A172 (cell line): ENCODE results near the gene MEGF11. TPM values are rescaled to one million over a fixed set of nuclear protein-coding genes. Genes with fewer than 3 reads are reported as not detected.

Experiments
- DNase-seq: peaks from one replicate; pipeline ENCODE4 v3.0.0-alpha.2; 2015; ENCODE audit warnings: low spot score
- total RNA-seq: library from RNA; depleted of rRNA; stranded (reverse); fragments of >200 nt; shearing (Covaris generic); gene quantifications from 2 replicates; pipeline ENCODE4 v1.2.3, GENCODE V29; 2014; rRNA removed

MEGF11 gene
- total RNA-seq, 1 experiment from 2014 or later, result 0.57 TPM

- no peak for DNase-seq
These were observed 395.7 kb downstream of the MEGF11 start for GRCh38 chr15:65857718-65858402.

- DNase-seq, result peak; percentile 50
These were observed 396.6 kb downstream of the MEGF11 start for GRCh38 chr15:65856821-65857455.

- DNase-seq, result no peak
These were observed 401.6 kb downstream of the MEGF11 start for GRCh38 chr15:65851981-65852380.

- no peak for DNase-seq
These were observed 405.6 kb downstream of the MEGF11 start for GRCh38 chr15:65847989-65848388.

GRCh38 chr15:65845826-65846519 lies 407.6 kb downstream of the MEGF11 start:
- no peak for DNase-seq

Other genes with a start within 250 kb of the MEGF11 start
- gene DIS3L, start 39.8 kb upstream of the MEGF11 start, total RNA-seq, result 26.2 and 38.9 TPM in 2 replicates
- 18.6 and 34.0 TPM in 2 replicates for gene TIPIN, start 102.9 kb upstream of the MEGF11 start, total RNA-seq
- 33.6 and 48.2 TPM in 2 replicates for gene MAP2K1, start 133.2 kb upstream of the MEGF11 start, total RNA-seq
- 30.1 and 33.5 TPM in 2 replicates for gene SNAPC5, start 244.0 kb upstream of the MEGF11 start, total RNA-seq